GM18907 (cell line): ENCODE measurements around the gene PCNT.

ENCODE experiments used
- ATAC-seq: cut with Tn5 transposase; IDR thresholded peaks from one replicate; pipeline ENCODE4 v1.9.1; 2021; ENCODE audit warnings: mild to moderate bottlenecking, moderate library complexity; ENCODE audit not compliant: unreplicated experiment

The PCNT gene

GRCh38 chr21:46328151-46328550 is 4.2 kb downstream of the PCNT start:
- no peak for ATAC-seq

GRCh38 chr21:46329796-46330195 is 5.8 kb downstream of the PCNT start:
- ATAC-seq: no peak

- no peak for ATAC-seq
Measured at GRCh38 chr21:46334351-46335140, 10.6 kb downstream of the PCNT start.

- ATAC-seq: no peak
Measured at GRCh38 chr21:46336603-46337002, 12.6 kb downstream of the PCNT start.

- ATAC-seq: no peak
Measured at GRCh38 chr21:46340998-46341397, 17.0 kb downstream of the PCNT start.

GRCh38 chr21:46344219-46344915 is 20.4 kb downstream of the PCNT start:
- ATAC-seq: no peak

- no peak for ATAC-seq
Measured at GRCh38 chr21:46345861-46346260, 21.9 kb downstream of the PCNT start.

GRCh38 chr21:46346296-46347202 is 22.6 kb downstream of the PCNT start:
- no peak for ATAC-seq

- ATAC-seq: no peak
Measured at GRCh38 chr21:46347203-46347550, 23.2 kb downstream of the PCNT start.

- no peak for ATAC-seq
Measured at GRCh38 chr21:46347791-46348381, 23.9 kb downstream of the PCNT start.

- no peak for ATAC-seq
Measured at GRCh38 chr21:46349134-46349760, 25.3 kb downstream of the PCNT start.

GRCh38 chr21:46350571-46350970 is 26.6 kb downstream of the PCNT start:
- no peak for ATAC-seq

GRCh38 chr21:46350981-46351380 is 27.0 kb downstream of the PCNT start:
- no peak for ATAC-seq

- ATAC-seq: no peak
Measured at GRCh38 chr21:46351476-46352163, 27.7 kb downstream of the PCNT start.

GRCh38 chr21:46352164-46352515 is 28.2 kb downstream of the PCNT start:
- no peak for ATAC-seq

- ATAC-seq: no peak
Measured at GRCh38 chr21:46352913-46353312, 29.0 kb downstream of the PCNT start.

GRCh38 chr21:46354046-46354445 is 30.1 kb downstream of the PCNT start:
- ATAC-seq: no peak

GRCh38 chr21:46354518-46354917 is 30.6 kb downstream of the PCNT start:
- ATAC-seq: no peak

GRCh38 chr21:46355161-46356004 is 31.4 kb downstream of the PCNT start:
- no peak for ATAC-seq
